H1 (cell line): Measurements from ENCODE around the gene MBTPS2. TPM values are rescaled to one million over a fixed set of nuclear protein-coding genes. Genes with fewer than 3 reads are reported as not detected.

Source experiments
- EGR1 ChIP-seq: IDR thresholded peaks from 2 replicates; pipeline ENCODE4 v1.6.1; 2011; ENCODE audit warnings: low read depth, low read length, borderline replicate concordance
- GTF2F1 ChIP-seq: IDR thresholded peaks from 2 replicates; pipeline ENCODE4 v1.6.1; 2012; ENCODE audit warnings: low read depth, low read length, improper control_type of control experiment, borderline replicate concordance
- RFX5 ChIP-seq: IDR thresholded peaks from 2 replicates; pipeline ENCODE4 v1.6.1; 2011; ENCODE audit warnings: low read depth, low read length, improper control_type of control experiment, borderline replicate concordance
- SP1 ChIP-seq: IDR thresholded peaks from 2 replicates; pipeline ENCODE4 v1.6.1; 2011; ENCODE audit warnings: low read depth, low read length
- ZNF274 ChIP-seq: IDR thresholded peaks from 2 replicates; pipeline ENCODE4 v1.7.0; 2012; ENCODE audit warnings: low read length, borderline replicate concordance; ENCODE audit errors: extremely low read depth
- polyA plus RNA-seq, 7 experiments: library from polyadenylated mRNA; depleted of rRNA in 3 of 7; stranded (reverse) in 5 of 7; unstranded in 2 of 7; fragments of >200 nt in 5 of 7; fragments of 200-250 nt in 2 of 7; gene quantifications; 1 replicate in 5 of 7; 2 replicates in 1 of 7; 4 replicates in 1 of 7; pipeline versions ENCODE4 v1.2.1 to v1.2.3, GENCODE V29; 2011 to 2013; ENCODE audit warnings: missing spikeins in 2 of 7, mixed read lengths in 2 of 7
- total RNA-seq: library from RNA; stranded (reverse); fragmentation: NEBNext Ultra II Directional; extraction: Animal tissue kit (Norgen Biotek cat#: 25700); gene quantifications from 2 replicates; pipeline ENCODE4 v1.2.1, GENCODE V29; 2021

The MBTPS2 gene
- total and polyA plus RNA-seq, 2 of the 8 experiments (the other 6 are each of a cell fraction or from before 2014, with no cell fraction given) = 4.3 to 7.4 TPM

DNA sequence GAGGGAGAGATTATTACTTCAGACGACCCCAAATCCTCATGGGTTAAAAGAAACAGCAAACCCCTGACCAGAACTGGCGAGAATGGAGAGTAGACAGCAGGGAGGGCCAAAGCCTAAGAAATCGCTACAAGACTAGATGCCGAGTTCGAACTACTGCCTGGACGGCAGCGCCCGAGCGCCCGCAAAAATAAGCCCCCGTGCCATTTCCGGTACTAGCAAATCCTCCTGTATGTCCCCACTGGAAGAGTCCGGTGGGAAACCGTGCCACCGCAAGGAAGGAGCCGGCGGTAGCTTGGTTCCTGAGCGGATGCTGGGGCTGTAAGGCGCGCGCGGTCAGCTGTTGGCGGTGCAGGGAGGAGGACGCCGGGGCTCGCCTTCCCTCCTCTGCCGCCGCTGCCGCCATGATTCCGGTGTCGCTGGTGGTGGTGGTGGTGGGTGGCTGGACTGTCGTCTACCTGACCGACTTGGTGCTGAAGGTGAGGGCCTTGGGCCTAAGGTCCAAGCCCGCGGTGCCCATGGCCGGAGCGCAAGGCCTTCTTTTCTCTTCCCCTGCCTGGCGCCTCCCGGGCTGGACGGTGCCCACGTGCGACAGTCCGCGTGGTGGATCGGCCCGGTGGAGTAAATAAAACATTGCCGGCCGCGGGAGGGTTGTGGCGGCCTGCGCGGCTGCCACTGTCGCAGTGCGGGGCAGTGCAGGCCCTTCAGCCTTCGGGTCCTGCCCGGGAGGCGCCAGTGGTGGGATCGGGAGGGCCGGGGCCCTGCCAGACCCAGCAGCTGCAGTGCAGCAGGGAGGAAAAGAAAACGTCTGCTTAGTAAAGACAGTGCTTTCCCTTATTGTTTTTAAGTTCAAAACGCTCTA is at the start of gene MBTPS2 (continued):
- TF ChIP-seq ZNF274 = no peak
- 0 out of 2 replicates have a peak, but pooled peaks have one; percentile 43 for TF ChIP-seq GTF2F1
- peak; percentile 68 for TF ChIP-seq EGR1
- TF ChIP-seq RFX5 = no peak; the same call in 1 of the 2 replicates
- TF ChIP-seq SP1 = peak; percentile 60
- TF ChIP-seq, all 59 proteins: peak for 20
